Left lung (tissue), 10 donors: ENCODE data around the gene BACH2. TPM values are rescaled to one million over a fixed set of nuclear protein-coding genes. Genes with fewer than 3 reads are reported as not detected.

ENCODE experiments used
- ATAC-seq: fragments of 200-7000 bp; cut with Tn5 transposase; one replicate; pipeline ENCODE4 v1.9.1; 2020; ENCODE audit warnings: moderate library complexity
- DNase-seq, 4 donors: peaks; one replicate each; pipeline ENCODE4 v3.0.0-alpha.2; 2013 to 2020
- H3K27ac ChIP-seq, 2 donors: fragments of 200-600 bp; sonication (generic) in 1 of 2; one replicate each; pipeline versions ENCODE4 v1.5.0 to v1.8.0; 2020 to 2021
- H3K27me3 ChIP-seq, 2 donors: fragments of 200-600 bp; sonication (generic) in 1 of 2; one replicate each; pipeline versions ENCODE4 v1.5.0 to v1.8.0; 2020 to 2021
- H3K36me3 ChIP-seq, 2 donors: fragments of 200-600 bp; sonication (generic) in 1 of 2; one replicate each; pipeline versions ENCODE4 v1.5.0 to v1.8.0; 2020 to 2021
- H3K4me1 ChIP-seq, 2 donors: fragments of 200-600 bp; one replicate each; pipeline ENCODE4 v1.8.0; 2021
- H3K4me3 ChIP-seq, 2 donors: fragments of 200-600 bp; sonication (generic) in 1 of 2; one replicate each; pipeline versions ENCODE4 v1.5.0 to v1.8.0; 2020 to 2021; ENCODE audit warnings: mild to moderate bottlenecking in 1 of 2
- H3K9me3 ChIP-seq, 2 donors: fragments of 200-600 bp; sonication (generic) in 1 of 2; one replicate each; pipeline versions ENCODE4 v1.5.0 to v1.8.0; 2020 to 2021
- intact Hi-C, 2 donors: fragments of 100-400 bp; cut with DNase I; formaldehyde crosslinking; loops; one replicate each; pipeline versions ENCODE4 v1.11.2 to v1.14.2; 2022
- polyA plus RNA-seq, 6 donors: library from polyadenylated mRNA; unstranded; fragments of 120-200 nt; gene quantifications; one replicate each; pipeline ENCODE4 v1.2.1, GENCODE V29; 2013; ENCODE audit not compliant: insufficient read length in 6 of 6
- total RNA-seq, 2 donors: library from RNA; stranded (reverse); fragmentation: NEBNext Ultra II Directional; extraction: Animal tissue kit (Norgen Biotek cat#: 25700); gene quantifications; one replicate each; pipeline ENCODE4 v1.2.1, GENCODE V29; 2021
- TF ChIP-seq, protein P1 (sequence below), 2 donors: fragments of 200-600 bp; sonication (generic) in 1 of 2; IDR thresholded peaks; one replicate each; pipeline versions ENCODE4 v1.5.0 to v1.8.0; 2021; ENCODE audit warnings: antibody characterized with exemption in 2 of 2
- donor health status: DM: no; HTN: yes; CAD: no.
- donor health status: DM: no; HTN: no; CAD: no.

BACH2 gene
- total and polyA plus RNA-seq, 8 donors, result 3.8 to 10.6 (median 8.9) TPM

DNA sequence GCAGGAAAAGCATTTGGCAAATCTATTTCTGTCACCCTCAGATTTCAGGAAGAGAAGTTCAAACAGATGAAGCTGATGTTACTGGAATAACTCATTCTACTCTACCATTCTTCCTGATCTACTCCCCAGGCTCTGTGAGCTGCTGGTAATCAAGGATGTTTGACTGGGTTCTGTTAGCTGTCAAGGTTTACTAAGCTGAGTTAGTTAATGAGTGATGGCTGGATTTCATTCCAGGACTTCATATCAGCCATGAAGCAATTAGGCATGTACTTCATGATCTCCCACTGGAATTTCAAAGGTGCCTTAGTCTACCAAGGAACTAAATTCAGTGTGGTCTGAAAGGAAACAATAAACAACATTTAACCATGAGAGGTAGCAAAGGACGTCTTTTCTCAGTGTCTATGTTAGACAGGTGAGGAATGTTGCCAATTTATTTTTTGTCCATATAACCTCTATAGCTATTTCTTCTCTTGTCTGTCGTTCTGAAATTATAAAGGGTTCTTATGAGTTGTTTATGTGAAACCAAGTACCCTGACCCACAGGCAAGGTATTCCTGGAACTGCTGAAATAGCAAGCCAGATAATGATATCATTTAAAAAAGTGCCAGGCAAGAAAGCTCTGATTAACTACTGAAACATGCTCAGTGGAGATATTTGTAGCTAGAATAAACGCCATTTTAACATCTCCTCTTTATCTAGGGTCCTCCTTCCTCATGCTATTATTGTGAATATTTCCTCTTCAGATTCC is 112.9 kb downstream of the BACH2 start:
- peaks cover 10 to 41% of the 10 kb centered on the region in 2 donors for H3K4me1 ChIP-seq
- DNase-seq, result no peak
- peak overlapping the region in 1 of 2 donors; percentile 19 for H3K27ac ChIP-seq

DNA sequence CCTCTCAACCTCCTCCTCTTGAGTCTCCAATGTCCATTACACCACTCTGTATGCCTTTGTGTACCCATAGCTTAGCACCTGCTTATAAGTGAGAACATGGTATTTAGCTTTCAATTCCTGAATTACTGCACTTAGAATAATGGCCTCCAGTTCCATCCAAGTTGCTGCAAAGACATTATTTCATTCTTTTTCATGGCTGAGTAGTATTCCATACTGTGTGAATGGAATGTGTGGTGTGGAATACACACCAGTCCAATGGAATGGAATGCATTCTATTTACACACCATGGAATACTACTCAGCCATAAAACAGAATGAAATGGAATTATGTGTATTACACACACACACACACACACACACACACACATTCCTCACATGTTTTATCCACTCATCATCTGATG is 116.1 kb downstream of the BACH2 start:
- TF ChIP-seq, protein P1, sequence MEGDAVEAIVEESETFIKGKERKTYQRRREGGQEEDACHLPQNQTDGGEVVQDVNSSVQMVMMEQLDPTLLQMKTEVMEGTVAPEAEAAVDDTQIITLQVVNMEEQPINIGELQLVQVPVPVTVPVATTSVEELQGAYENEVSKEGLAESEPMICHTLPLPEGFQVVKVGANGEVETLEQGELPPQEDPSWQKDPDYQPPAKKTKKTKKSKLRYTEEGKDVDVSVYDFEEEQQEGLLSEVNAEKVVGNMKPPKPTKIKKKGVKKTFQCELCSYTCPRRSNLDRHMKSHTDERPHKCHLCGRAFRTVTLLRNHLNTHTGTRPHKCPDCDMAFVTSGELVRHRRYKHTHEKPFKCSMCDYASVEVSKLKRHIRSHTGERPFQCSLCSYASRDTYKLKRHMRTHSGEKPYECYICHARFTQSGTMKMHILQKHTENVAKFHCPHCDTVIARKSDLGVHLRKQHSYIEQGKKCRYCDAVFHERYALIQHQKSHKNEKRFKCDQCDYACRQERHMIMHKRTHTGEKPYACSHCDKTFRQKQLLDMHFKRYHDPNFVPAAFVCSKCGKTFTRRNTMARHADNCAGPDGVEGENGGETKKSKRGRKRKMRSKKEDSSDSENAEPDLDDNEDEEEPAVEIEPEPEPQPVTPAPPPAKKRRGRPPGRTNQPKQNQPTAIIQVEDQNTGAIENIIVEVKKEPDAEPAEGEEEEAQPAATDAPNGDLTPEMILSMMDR (IDR thresholded peaks at IDR 0.05), result no peak
- Histone ChIP-seq H3K36me3 (no peaks in the 10 kb centered on the region), H3K27me3 (no peaks in the 10 kb centered on the region), H3K9me3 (no peaks in the 10 kb centered on the region), H3K4me1 (peaks cover 12 to 41% of the 10 kb centered on the region in 2 donors), H3K4me3 (no peak overlapping the region), H3K27ac (no peak overlapping the region)
- no peak for DNase-seq
- intact Hi-C loops, result no loop called here
- no peak for ATAC-seq

More for the DNA sequence above, 112.9 kb downstream of the BACH2 start:
- Histone ChIP-seq H3K36me3 (no peaks in the 10 kb centered on the region), H3K27me3 (no peaks in the 10 kb centered on the region), H3K4me3 (no peak overlapping the region), H3K9me3 (no peaks in the 10 kb centered on the region)
- TF ChIP-seq, protein P1 (IDR thresholded peaks at IDR 0.05), result no peak
- ATAC-seq, result no peak
- intact Hi-C loops, result no loop called here

DNA sequence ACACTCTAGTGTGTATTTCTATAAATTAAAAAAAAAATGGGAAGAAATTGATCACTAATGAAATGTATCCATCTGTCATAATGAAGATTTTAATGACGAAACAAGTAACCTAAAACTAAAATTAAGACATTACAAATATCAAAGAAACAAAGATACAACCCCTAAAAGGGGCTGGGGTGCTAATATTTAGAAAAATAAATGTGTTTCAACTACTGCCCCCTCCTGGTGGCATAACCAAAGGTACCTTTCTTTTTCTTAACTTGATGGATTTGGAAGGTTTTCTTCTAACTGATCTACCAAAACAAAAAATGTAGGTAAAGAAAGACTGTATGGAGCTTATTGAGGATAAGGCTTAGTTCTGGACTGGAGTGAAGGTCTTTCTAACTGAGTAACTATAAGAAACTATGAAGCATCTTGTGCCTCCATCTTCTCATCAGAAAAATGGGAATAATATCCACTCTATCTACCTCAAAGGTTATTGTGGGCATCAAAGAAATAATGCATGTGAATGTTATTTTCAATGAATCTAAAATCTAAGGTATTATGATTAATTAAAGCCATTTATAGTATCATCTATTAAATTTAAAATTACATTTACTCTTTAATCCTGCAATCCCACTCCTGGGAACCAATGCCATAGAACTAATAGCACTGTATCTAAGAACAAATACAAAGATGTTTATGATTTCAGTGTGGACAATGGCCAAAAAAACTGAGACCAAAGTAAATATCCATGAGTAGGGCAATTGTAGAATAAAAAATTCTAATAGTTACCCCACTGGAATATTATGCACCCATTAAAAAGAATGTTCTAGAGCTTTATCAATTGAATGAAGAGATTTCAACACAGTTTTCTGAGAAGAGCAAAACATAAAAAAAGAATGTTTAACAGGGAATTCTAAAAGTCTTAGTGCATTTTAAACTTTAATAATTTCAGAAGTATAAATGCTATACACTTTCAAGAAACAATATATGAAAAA is 117.2 kb downstream of the BACH2 start:
- ATAC-seq, result no peak
- DNase-seq, result no peak
- Histone ChIP-seq H3K36me3 (no peaks in the 10 kb centered on the region), H3K9me3 (no peaks in the 10 kb centered on the region), H3K4me3 (no peak overlapping the region), H3K27me3 (no peaks in the 10 kb centered on the region), H3K27ac (no peak overlapping the region), H3K4me1 (peaks cover 12 to 32% of the 10 kb centered on the region in 2 donors)
- TF ChIP-seq, protein P1 (IDR thresholded peaks at IDR 0.05), result peak in 1 of 2 donors; percentile 40
- intact Hi-C loops, result no loop called here

DNA sequence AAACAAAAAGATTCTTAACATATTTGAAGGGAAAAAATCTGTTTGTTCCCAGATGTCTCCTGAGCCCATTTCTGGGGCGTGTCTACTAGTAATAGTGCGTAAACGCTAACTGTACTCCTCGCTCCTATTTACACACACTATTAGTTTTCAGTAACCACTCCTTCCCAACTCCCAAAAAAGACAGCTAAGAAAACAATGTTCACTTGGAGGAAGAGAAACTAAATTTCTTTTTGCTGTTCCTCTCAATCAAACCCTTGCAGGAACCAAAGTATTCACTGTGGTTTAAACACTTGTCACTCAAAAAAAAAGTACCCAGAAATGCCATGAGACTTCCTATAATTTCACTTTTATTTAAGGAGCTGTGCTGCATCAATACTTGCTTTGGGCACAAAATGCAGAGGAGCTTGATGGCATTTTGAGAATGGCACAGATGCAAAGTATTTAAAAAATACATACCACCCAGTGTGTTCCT is 118.2 kb downstream of the BACH2 start:
- Histone ChIP-seq H3K4me3 (no peak overlapping the region), H3K27me3 (no peaks in the 10 kb centered on the region), H3K9me3 (no peaks in the 10 kb centered on the region), H3K27ac (peak overlapping the region in 1 of 2 donors; percentile 60), H3K4me1 (peaks cover 12 to 23% of the 10 kb centered on the region in 2 donors), H3K36me3 (no peaks in the 10 kb centered on the region)
- intact Hi-C loops, result no loop called here
- DNase-seq (no peak), ATAC-seq (peak; percentile 75)
- TF ChIP-seq, protein P1 (IDR thresholded peaks at IDR 0.05), result no peak
